GM21717 (cell line): Measurements from ENCODE around the gene PAX7.
"Not testable (repeated sequence)": the region's sequence is repeated elsewhere in the genome, so short reads cannot be mapped to it uniquely, and the experiment has no call there.

ENCODE experiments used
- ATAC-seq: cut with Tn5 transposase; IDR thresholded peaks from one replicate; pipeline ENCODE4 v1.9.1; 2021; ENCODE audit warnings: mild to moderate bottlenecking, moderate library complexity; ENCODE audit not compliant: unreplicated experiment

PAX7 gene

DNA sequence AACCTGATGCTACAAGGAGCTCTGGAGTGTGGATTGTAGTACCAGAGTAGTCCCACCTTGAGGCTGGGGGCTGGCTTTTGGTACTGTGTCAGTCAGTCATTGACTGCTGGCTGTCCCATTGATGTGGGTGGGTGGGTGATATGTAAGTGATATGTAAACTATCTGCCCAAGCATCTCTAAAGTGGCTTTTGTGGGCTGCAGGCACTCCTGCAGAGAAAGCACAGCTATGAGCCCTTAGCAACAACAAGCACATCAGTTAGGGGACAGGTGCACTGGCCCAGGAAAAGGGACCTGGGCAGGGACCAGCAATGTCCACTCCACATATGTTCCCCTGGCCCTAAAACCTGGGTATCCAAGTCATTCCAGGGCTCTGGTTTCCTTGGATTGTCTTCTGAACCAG is 118.9 kb downstream of the PAX7 start:
- ATAC-seq = no peak

DNA sequence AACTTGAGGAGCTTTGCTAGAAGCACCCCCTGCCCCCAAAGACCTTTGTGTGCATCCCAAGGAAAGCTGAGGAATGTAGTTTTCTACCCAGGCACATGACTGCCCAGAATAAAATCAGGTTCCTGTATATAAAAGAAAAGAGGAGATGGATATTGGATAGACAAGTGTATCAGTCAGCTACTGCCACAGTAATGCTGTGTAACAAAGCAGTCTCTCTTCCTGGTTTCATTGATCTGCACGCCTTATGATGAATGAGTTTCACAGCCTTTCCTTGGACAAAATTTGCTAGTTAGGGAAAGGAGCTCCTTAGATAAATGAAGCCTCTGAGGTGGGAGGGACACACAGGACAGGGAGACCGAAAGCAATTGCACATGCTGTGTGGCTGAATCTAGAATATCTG is 120.0 kb downstream of the PAX7 start:
- ATAC-seq = no peak

DNA sequence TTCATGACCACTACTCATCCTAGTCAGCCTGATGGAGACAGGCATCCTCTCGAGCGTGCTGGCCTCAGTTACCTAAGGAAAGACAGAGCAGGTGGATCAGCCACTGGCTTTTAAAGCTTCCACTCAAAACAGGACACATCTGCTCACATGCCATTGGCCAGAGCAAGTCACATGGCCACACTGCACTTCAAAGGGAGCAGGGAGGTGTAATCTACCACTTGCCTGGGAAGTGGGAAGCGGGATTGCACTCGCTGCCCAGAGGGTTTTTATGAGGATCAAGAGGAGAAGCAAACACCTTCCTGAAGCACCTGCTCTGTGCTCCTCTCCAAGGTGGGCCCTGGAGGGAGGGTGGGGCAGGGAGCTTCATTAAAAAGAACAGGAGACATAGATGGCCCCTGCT is 120.8 kb downstream of the PAX7 start:
- ATAC-seq = no peak

DNA sequence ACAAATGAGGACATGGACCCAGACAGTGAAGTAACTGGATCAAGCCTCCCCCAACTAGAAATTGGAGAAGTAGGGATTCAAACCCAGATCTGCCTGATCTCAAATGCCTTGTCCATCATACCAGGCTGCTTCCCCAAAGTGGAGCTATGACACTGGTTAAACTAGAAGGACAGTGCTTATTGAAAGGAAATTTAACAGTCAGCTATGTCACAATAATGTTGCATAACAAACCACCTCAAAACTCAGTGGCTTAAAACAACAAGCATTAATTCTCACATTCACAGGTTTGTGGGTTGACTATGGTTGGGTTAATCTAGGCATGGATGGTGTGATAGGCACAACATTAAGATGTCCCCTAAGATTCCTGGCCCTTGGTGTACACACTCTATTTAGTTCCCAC is 121.8 kb downstream of the PAX7 start:
- no peak for ATAC-seq

- no peak for ATAC-seq
These were observed 129.5 kb downstream of the PAX7 start for GRCh38 chr1:18760156-18760555.

DNA sequence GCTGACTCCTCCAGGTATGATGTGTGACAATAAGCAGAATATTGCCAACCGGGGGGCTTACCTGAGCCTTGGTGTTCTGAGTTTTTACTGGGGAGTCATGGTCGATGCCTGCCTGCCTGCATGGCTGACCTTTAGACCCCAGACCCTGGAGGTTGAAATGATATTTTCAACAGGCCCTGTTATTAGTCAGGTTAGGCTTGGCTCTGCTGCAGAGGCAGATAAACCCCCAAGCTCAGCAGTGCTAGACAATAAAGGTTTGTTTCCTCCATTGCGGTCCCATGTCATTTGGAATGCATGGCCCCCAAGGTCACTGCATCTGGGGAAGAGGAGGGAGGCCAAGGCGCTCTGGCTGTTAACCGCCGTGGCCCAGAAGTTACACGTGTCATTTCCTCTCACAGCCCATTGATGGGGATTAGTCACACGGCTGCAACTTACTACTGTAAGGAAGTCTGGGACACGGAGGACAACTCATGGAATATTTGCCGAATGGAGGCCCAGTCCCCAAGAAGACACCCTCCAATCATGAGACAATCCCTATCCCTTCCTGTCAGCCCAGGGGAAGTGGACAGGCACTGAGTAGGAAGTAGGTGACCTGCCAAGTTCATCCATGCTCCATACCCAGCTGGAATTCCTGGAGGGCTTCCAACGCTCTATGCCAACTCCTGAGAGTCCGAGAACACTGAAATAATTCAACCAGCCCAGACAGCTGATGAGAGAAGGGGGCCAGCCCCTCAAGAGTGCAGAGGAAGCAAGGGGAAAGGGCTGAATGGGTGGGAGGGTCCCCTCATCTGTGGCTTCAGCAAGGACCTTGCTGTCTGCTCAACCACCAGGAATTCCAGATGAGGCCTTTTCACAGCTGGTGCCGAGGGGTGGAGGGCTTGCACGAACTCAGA is 131.5 kb downstream of the PAX7 start:
- ATAC-seq = no peak

DNA sequence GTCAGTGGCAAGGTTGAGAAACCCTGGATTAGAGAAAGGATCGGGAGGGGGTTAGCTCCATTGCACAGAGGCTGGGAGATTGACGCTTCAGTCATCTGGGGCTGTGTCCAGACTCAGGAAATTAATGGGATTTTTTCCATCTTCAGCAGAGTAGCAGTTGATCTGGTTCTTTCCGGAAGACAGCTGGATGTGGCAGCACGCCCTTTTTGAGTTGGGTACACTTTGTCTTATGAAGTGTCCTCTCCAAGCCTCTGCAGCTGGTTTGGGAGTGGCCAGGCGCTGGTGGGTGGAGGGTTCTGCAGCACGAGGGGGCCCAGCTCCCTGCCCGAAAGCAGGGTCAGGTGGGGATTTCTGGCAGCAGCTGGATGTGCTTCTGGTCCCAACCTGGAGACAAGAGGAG is 133.7 kb downstream of the PAX7 start:
- no peak for ATAC-seq

DNA sequence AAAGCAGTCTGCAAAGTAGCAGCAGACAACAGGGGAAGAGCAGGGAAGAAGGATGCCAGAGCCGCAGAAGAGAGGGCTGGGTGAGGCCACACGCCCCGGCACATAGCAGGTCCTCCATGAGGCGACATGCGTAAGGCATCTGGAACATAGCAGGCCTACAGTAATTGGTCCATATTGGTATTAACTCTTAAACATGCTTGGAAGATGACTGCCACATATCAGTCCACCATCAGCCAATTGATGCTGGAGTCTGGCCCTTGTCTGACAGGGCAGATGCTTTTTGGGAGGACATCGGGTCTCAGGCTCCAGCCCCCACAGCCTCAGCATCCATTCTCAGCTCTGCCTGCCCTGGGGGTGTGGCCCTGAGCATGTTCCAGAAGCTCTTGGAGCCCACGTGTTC is 135.1 kb downstream of the PAX7 start:
- ATAC-seq = no peak

DNA sequence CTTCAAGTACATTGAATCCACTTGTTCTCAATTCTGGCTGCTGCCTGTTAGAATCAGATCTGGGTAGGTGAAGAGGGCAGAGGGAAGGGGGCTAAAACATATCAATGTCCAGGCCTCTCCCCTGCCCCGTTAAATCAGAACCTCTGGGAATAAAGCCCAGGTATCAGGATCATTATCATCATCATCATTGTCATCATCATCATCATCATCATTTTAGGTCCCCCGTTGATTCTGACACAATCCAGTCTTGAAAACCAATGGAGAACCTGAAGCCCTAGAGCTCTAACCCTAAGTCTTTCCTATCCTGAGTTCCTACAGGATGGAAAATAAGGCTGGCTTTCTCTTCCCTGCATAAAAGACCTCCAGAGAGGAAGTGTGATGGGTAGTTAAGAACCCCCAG is 135.7 kb downstream of the PAX7 start:
- no peak for ATAC-seq

- not testable (repeated sequence) for ATAC-seq
These were observed 136.9 kb downstream of the PAX7 start for GRCh38 chr1:18767576-18767975.

DNA sequence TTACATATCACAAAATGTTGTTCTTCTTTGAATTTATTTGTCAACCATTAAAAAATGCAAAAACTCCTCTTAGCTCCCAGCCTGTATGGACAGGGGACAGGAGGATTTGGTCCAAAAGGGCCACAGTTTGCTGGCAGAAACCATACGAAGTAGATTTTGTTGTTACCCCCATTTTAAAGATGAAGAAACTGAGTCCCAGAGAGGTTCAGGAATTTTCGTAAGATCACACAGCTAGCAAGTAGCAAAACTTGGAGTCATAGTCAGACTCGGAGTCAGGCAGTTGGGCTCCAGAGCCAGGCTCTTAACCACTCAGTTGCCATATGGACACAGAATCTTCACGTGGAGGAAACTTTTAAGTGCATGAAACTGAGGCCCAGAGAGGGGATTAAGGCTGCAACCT is 137.4 kb downstream of the PAX7 start:
- no peak for ATAC-seq

GRCh38 chr1:18769140-18769539 is 138.5 kb downstream of the PAX7 start:
- no peak for ATAC-seq

DNA sequence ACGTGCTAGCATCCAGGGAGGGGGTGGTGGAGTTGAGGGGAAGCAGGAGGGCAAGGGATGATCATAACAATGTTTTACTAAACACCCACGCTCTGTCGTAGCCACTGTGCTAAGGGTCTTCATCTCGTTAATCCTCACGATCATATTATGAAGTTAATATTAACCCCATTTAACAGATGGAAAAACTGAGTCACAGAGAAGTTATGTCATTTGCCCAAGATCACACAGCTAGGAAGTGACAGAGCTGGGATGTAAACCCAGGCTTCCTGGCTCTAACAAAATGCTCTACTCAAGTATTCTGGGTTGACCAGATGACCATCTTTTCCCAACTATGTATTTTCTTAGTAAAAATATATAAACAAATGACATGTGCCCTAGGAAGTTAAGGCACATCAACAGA is 140.2 kb downstream of the PAX7 start:
- ATAC-seq = no peak

DNA sequence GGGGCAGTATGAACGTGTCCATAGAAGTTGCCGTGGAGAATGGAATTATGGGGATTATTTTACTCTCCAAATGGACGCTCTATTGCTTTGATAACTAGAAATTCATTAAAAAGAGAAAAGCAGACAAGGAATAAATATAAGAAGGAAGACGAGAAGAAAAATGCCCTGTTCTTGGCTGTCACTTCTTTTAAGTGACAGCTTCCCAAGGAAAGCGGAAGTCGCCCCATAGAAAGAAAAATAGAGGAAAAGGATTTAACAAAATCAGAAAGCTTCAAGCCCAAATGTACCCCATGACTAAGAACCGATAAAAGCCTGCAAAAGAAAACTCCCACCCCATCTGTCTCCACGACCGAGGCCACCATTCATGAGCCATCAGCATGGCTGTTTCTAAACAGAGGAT is 143.1 kb downstream of the PAX7 start:
- no peak for ATAC-seq

DNA sequence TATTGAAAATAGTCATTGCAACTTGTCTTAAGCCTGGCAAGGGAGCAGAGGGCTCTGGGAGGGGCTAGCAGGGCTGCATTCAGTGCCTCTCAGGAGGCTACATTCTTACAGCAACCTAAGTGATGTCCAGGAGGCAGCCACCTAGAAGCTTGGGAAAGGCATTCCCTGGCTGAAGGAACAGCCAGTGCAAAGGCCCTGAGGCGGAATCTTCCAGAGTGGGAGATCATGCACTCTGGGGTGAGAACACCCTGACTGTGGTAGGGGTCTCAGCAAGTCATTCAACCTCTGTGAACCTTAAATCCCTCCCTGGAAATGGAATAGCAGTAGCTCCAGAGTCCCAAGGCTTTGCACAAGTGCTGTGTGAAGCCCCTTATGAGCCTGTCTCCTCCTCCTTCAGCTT is 144.7 kb downstream of the PAX7 start:
- no peak for ATAC-seq

DNA sequence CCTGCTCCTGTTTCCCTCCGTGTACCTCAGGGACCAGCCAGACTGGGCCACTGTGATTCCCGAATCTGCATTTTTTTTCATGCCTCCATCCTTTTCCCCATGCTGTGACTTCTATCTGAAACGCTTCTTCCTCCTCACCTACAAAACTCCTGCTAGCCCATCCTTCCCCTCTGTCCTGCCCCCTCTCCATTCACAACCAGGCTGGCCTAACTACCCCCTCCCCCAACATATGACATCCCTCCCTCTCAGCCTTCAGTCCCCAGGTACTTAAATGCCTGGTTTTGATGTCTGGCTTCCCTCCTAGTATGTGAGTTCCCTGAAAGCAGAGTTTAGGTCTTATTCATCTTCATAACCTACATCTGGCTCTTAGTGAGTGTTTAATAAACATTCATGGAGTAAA is 146.1 kb downstream of the PAX7 start:
- ATAC-seq = no peak

GRCh38 chr1:18778437-18778836 is 147.8 kb downstream of the PAX7 start:
- no peak for ATAC-seq

- no peak for ATAC-seq
These were observed 150.4 kb downstream of the PAX7 start for GRCh38 chr1:18781031-18781430.

DNA sequence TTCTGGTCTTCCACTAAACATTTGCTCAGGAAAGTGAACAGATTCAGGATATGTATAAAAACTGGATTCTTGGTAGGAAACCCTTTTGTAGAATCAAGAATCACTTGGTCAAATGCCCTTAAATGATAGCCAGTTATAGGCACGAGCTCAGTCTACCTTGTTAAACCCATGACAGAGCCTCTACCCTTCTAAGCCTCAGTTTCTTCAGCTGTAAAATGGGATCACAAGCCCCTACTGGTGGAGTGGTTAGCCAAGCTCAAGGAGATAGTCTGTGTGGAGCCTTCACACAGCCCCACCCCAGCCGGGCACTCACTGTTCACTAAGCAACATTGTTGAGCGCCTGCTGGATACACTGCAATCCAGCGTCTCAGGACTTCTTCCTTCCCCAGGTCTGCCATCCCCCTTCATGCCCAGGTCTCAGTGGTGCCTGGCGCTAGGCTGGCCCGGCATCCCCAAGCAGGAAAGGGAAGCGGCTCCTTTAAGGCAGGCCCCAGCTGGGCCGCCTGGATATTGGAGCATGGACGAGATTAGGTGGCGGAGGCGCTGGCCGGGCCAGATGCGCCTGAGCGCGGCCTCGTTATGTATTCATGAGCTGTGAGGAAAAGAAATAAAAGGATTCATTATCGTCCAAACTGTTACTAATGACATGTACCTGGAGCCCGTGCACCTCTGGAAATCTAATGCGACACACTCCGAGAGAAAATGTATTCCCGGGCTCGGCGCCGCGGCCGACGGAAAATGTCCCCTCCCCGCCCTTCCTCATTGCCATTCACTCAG is 153.2 kb downstream of the PAX7 start:
- ATAC-seq = no peak

- no peak for ATAC-seq
These were observed 153.8 kb downstream of the PAX7 start for GRCh38 chr1:18784482-18784831.

GRCh38 chr1:18786149-18786548 is 155.5 kb downstream of the PAX7 start:
- ATAC-seq = no peak

- ATAC-seq = no peak
These were observed 157.3 kb downstream of the PAX7 start for GRCh38 chr1:18787825-18788385.
